T-helper 17 cell (primary cell): Measurements from ENCODE around the gene KLHL13. TPM values are rescaled to one million over a fixed set of nuclear protein-coding genes. Genes with fewer than 3 reads are reported as not detected.
"Not testable (repeated sequence)": the region's sequence is repeated elsewhere in the genome, so short reads cannot be mapped to it uniquely, and the experiment has no call there.

Source experiments
- ATAC-seq: fragments of 150-1000 bp; cut with Tn5 transposase; 2 replicates; pipeline ENCODE4 v1.10.0; 2021; ENCODE audit warnings: mild to moderate bottlenecking, moderate library complexity
- DNase-seq, 3 donors: peaks; one replicate each; pipeline versions ENCODE4 v3.0.0 to v3.0.0-alpha.2; 2020 to 2021
- H3K9me3 ChIP-seq: one replicate; pipeline ENCODE4 v1.7.0; 2013; ENCODE audit warnings: low read length, mild to moderate bottlenecking; ENCODE audit not compliant: control insufficient read depth, poor library complexity, severe bottlenecking
- H3K27ac Mint-ChIP-seq: one replicate; pipeline ENCODE4 v1.8.0; 2022; ENCODE audit warnings: mild to moderate bottlenecking, moderate library complexity, mixed read lengths
- H3K27me3 Mint-ChIP-seq: one replicate; pipeline ENCODE4 v1.8.0; 2022; ENCODE audit warnings: mixed read lengths
- H3K36me3 Mint-ChIP-seq: one replicate; pipeline ENCODE4 v1.8.0; 2022; ENCODE audit warnings: low read depth, mixed read lengths
- H3K4me1 Mint-ChIP-seq: one replicate; pipeline ENCODE4 v1.8.0; 2022; ENCODE audit warnings: mild to moderate bottlenecking, mixed read lengths
- H3K4me3 Mint-ChIP-seq: one replicate; pipeline ENCODE4 v1.8.0; 2022; ENCODE audit warnings: mild to moderate bottlenecking, moderate library complexity, mixed read lengths
- total RNA-seq, 4 donors: library from RNA in 2 of 4; stranded (reverse) in 2 of 4; gene quantifications; one replicate each; pipeline ENCODE4 v1.2.3 and lab custom pipeline; 2022 to 2026

The KLHL13 gene
- total RNA-seq, 2 donors from 2014 or later, result 0.20 to 0.96 TPM

DNA sequence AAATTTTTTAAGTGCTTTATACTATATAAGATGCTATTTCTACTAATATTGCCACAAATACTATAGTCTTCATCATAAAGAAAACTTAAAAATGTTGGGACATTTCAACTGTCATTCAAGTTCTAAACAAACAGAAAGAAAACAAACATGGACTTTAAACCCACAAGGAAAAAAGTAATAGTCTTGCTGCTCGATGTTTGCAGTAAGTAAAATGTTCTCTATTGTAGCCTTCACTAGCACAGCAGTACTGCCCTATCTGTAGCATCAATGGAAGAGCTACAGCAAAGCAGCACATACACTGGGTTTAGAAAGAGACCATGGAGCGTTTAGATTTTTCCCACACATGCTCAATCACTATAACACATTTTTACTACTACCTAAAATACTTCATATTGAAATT is 146.8 kb downstream of the KLHL13 start:
- no peak overlapping the region for H3K4me3 Mint-ChIP-seq
- H3K4me1 Mint-ChIP-seq, result no peaks in the 10 kb centered on the region
- DNase-seq (no peak), ATAC-seq (no peak)
- no peak overlapping the region for H3K27ac Mint-ChIP-seq
- no peaks in the 10 kb centered on the region for H3K9me3 ChIP-seq
- H3K36me3 Mint-ChIP-seq, result no peaks in the 10 kb centered on the region
- no peaks in the 10 kb centered on the region for H3K27me3 Mint-ChIP-seq

- Mint-ChIP-seq H3K4me1 (no peaks in the 10 kb centered on the region), H3K36me3 (no peaks in the 10 kb centered on the region), H3K27me3 (no peaks in the 10 kb centered on the region), H3K4me3 (no peak overlapping the region), H3K27ac (no peak overlapping the region)
- H3K9me3 ChIP-seq, result no peaks in the 10 kb centered on the region
- ATAC-seq (no peak), DNase-seq (no peak)
Observed at GRCh38 chrX:117969328-117969727, 147.3 kb downstream of the KLHL13 start.

GRCh38 chrX:117959045-117959444 is 157.6 kb downstream of the KLHL13 start:
- no peak overlapping the region for H3K27ac Mint-ChIP-seq
- H3K4me1 Mint-ChIP-seq, result no peaks in the 10 kb centered on the region
- ATAC-seq (no peak), DNase-seq (no peak)
- H3K36me3 Mint-ChIP-seq, result no peaks in the 10 kb centered on the region
- H3K27me3 Mint-ChIP-seq, result no peaks in the 10 kb centered on the region
- H3K9me3 ChIP-seq, result no peaks in the 10 kb centered on the region
- H3K4me3 Mint-ChIP-seq, result no peak overlapping the region

DNA sequence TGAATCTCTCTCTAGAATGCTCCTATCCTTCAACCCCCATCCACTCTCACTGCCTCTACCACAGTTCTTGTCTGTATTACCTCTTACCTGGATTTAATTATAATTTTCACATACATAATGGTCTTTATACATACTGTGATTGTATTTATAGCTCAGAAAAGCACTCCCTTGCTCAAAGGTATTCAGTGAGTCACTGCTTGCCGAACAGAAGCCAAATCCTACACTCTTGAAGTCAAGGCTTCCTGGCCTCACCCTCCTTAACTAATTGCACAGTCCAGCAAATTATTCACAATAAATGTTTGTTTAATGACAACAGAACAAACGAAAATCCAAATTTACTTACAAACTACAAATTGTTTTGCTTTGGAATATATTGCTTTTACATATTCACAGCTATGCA is 159.5 kb downstream of the KLHL13 start:
- no peak for DNase-seq
- Mint-ChIP-seq H3K27ac (no peak overlapping the region), H3K36me3 (no peaks in the 10 kb centered on the region), H3K4me1 (no peaks in the 10 kb centered on the region), H3K27me3 (no peaks in the 10 kb centered on the region), H3K4me3 (no peak overlapping the region)
- ATAC-seq, result no peak
- H3K9me3 ChIP-seq, result no peaks in the 10 kb centered on the region

DNA sequence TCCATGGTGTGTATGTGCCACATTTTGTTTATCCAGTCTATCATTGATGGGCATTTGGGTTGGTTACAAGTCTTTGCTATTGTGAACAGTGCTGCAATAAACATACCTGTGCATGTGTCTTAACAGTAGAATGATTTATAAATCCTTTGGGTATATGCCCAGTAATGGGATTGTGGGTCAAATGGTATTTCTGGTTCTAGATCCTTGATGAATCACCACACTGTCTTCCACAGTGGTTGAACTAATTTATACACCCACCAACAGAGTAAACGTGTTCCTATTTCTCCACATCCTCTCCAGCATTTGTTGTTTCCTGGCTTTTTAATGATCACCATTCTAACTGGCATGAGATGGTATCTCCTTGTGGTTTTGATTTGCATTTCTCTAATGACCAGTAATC is 177.3 kb downstream of the KLHL13 start:
- not testable (repeated sequence) for DNase-seq, ATAC-seq, H3K36me3 Mint-ChIP-seq, H3K4me1 Mint-ChIP-seq, H3K4me3 Mint-ChIP-seq, H3K27ac Mint-ChIP-seq, H3K9me3 ChIP-seq, H3K27me3 Mint-ChIP-seq

- ATAC-seq, result no peak
- H3K4me3 Mint-ChIP-seq, result no peak overlapping the region
- no peak overlapping the region for H3K27ac Mint-ChIP-seq
- H3K4me1 Mint-ChIP-seq, result no peaks in the 10 kb centered on the region
- no peaks in the 10 kb centered on the region for H3K9me3 ChIP-seq
- no peaks in the 10 kb centered on the region for H3K36me3 Mint-ChIP-seq
- no peak for DNase-seq
- no peaks in the 10 kb centered on the region for H3K27me3 Mint-ChIP-seq
Observed at GRCh38 chrX:117936118-117936517, 180.5 kb downstream of the KLHL13 start.

GRCh38 chrX:117930116-117930515 is 186.5 kb downstream of the KLHL13 start:
- not testable (repeated sequence) for H3K27me3 Mint-ChIP-seq, H3K4me3 Mint-ChIP-seq, H3K9me3 ChIP-seq, ATAC-seq, H3K36me3 Mint-ChIP-seq, H3K4me1 Mint-ChIP-seq, DNase-seq, H3K27ac Mint-ChIP-seq

DNA sequence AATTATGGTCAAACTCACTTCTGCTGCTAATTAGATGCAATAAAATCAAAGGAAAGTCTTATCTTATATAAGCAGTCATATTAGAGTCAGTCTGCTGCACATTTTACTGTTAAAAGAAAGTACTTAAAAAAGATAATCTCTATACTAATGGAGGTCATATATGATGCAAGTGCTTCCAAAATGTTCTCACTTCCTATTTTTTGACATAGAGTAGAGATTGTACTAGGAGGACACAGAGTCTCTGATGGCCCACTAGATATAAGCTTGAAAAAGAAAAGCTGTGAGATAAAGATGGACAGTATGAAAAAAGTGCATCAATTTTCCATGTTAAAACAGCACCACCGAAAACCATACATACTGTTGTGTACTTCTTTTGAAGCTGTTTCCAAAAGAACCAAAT is 196.9 kb downstream of the KLHL13 start:
- H3K27ac Mint-ChIP-seq, result no peak overlapping the region
- no peaks in the 10 kb centered on the region for H3K9me3 ChIP-seq
- no peak overlapping the region for H3K4me3 Mint-ChIP-seq
- no peaks in the 10 kb centered on the region for H3K4me1 Mint-ChIP-seq
- no peaks in the 10 kb centered on the region for H3K27me3 Mint-ChIP-seq
- no peaks in the 10 kb centered on the region for H3K36me3 Mint-ChIP-seq
- DNase-seq (no peak), ATAC-seq (no peak)

DNA sequence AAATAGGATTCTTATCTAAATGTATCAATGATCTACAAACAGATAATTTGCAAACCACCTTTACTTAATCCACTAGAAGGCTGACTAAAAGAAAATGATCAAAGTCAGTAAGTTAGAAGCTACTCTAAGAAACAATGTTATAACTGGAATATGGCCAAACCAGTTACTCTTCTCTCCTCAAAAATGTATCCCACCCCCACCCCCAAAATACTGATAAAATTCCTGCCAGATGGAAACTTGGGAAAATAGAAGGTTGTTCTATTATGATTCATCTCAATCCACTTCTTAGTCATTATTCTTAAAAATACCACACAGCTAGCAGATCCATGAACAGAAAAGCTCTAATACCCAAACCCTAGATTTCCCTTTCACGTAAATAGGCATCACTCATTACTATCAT is 206.4 kb downstream of the KLHL13 start:
- no peak for ATAC-seq
- no peak for DNase-seq
- H3K27me3 Mint-ChIP-seq, result no peaks in the 10 kb centered on the region
- no peaks in the 10 kb centered on the region for H3K36me3 Mint-ChIP-seq
- no peaks in the 10 kb centered on the region for H3K9me3 ChIP-seq
- H3K4me3 Mint-ChIP-seq, result no peak overlapping the region
- H3K4me1 Mint-ChIP-seq, result no peaks in the 10 kb centered on the region
- no peak overlapping the region for H3K27ac Mint-ChIP-seq

DNA sequence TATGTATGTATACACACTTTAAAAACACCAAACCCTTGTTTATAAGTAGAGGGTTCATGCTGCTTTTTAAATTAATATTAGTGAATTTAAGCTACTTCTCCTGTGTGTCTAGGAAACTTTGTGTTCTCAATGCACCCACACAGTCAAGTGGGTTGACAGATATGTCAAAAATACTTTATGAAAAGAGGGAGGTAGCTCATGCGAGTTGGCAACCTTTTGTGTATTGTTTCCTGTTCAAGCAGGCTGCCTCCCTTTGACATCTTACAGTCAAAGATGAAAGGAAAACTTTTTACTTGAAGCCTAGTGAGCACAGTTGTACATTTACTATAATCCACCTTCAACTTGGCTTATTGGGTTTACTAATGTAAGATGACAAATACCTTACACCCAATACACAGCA is 218.4 kb downstream of the KLHL13 start:
- Mint-ChIP-seq H3K36me3 (no peaks in the 10 kb centered on the region), H3K27me3 (no peaks in the 10 kb centered on the region), H3K4me1 (no peaks in the 10 kb centered on the region), H3K27ac (no peak overlapping the region), H3K4me3 (no peak overlapping the region)
- H3K9me3 ChIP-seq, result no peaks in the 10 kb centered on the region
- ATAC-seq (no peak), DNase-seq (no peak)

DNA sequence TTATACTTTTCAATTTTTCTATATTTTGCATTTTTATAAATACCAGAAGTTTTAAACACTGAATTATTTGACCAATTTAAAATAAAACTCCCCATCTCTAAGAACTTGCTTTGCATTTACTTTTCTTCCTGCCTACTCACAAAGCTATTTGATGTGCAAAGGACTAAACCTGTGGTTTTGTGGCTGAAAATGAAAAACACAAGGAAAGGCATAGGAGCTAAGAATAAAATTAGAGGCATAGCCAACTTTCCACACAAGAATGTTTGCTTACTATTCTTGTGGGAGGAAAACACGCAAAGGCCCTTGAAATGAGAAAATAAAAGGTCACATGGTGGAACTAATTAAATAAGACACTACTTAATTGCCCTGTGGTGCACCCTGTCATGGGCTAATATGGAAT is 221.2 kb downstream of the KLHL13 start:
- no peaks in the 10 kb centered on the region for H3K27me3 Mint-ChIP-seq
- no peak overlapping the region for H3K27ac Mint-ChIP-seq
- no peaks in the 10 kb centered on the region for H3K4me1 Mint-ChIP-seq
- ATAC-seq (no peak), DNase-seq (no peak)
- H3K4me3 Mint-ChIP-seq, result no peak overlapping the region
- H3K9me3 ChIP-seq, result no peaks in the 10 kb centered on the region
- H3K36me3 Mint-ChIP-seq, result no peaks in the 10 kb centered on the region

DNA sequence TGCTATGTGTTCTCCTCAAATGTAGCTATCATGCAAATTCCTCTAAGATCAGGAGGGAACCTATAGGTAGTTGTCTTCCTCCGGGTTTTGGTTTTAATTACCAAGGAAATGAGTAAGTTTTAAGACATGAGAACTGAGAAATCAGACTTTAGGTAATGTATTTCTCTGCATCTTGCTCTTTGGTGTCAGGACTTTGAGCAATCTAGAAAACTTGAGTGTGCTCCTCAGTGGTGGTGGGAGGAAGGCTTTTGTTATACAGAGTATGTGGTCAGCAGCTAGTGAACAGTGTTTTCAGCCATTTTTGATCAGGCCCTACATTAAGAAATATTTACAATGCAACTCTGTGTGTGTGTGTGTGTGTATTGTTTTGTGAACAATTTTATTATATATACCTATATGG is 224.1 kb downstream of the KLHL13 start:
- no peaks in the 10 kb centered on the region for H3K4me1 Mint-ChIP-seq
- no peak for ATAC-seq
- no peak for DNase-seq
- no peaks in the 10 kb centered on the region for H3K27me3 Mint-ChIP-seq
- H3K9me3 ChIP-seq, result no peaks in the 10 kb centered on the region
- no peak overlapping the region for H3K4me3 Mint-ChIP-seq
- no peaks in the 10 kb centered on the region for H3K36me3 Mint-ChIP-seq
- no peak overlapping the region for H3K27ac Mint-ChIP-seq

DNA sequence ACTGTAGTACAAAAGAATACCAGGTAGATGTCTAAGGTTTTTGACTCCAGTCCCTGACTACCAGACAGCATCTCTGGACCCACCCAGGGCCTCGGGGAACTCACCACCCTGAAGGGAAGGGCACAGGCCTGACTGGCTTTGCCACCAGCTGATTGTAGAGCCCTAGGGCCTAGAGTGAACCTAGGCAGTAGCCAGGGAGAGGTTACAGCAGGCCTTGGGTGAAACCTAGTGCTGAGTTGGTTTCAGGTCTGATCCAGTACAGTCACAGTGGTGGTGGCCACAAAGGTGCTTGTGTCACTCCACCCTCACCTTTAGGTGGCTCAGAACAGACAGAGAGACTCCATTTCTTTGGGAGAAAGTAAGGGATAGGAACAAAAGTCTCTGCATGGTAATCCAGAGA is 244.8 kb downstream of the KLHL13 start:
- DNase-seq, result no peak
- Mint-ChIP-seq H3K36me3 (no peaks in the 10 kb centered on the region), H3K4me3 (no peak overlapping the region), H3K27ac (no peak overlapping the region), H3K27me3 (no peaks in the 10 kb centered on the region), H3K4me1 (no peaks in the 10 kb centered on the region)
- ATAC-seq, result no peak
- no peaks in the 10 kb centered on the region for H3K9me3 ChIP-seq

DNA sequence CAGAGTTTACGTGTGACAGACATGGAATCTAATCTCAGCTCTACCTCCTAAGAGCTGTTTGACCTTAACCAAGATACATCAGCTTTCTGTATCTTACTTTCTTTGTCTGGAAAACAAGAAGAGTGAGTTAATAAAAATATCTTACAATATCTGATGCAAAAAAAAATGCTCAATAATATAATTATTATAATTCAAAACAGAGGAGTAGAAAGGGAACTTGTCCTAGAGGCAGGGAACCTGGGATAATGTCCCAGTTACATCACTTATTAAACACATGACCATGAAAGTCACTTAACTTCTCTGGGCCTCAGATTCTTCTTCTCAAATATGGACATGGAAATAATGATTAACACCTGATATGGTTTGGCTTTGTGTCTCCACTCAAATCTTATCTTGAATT is 256.1 kb downstream of the KLHL13 start:
- ATAC-seq (no peak), DNase-seq (no peak)
- Mint-ChIP-seq H3K4me1 (no peaks in the 10 kb centered on the region), H3K36me3 (no peaks in the 10 kb centered on the region), H3K27ac (no peak overlapping the region), H3K4me3 (no peak overlapping the region), H3K27me3 (no peaks in the 10 kb centered on the region)
- no peaks in the 10 kb centered on the region for H3K9me3 ChIP-seq

GRCh38 chrX:117854806-117855205 is 261.8 kb downstream of the KLHL13 start:
- H3K4me3 Mint-ChIP-seq, result no peak overlapping the region
- H3K9me3 ChIP-seq, result no peaks in the 10 kb centered on the region
- H3K36me3 Mint-ChIP-seq, result no peaks in the 10 kb centered on the region
- no peak for DNase-seq
- H3K27ac Mint-ChIP-seq, result no peak overlapping the region
- no peak for ATAC-seq
- no peaks in the 10 kb centered on the region for H3K27me3 Mint-ChIP-seq
- no peaks in the 10 kb centered on the region for H3K4me1 Mint-ChIP-seq
